ENCODE data around the gene MADCAM1.

The MADCAM1 gene

DNA sequence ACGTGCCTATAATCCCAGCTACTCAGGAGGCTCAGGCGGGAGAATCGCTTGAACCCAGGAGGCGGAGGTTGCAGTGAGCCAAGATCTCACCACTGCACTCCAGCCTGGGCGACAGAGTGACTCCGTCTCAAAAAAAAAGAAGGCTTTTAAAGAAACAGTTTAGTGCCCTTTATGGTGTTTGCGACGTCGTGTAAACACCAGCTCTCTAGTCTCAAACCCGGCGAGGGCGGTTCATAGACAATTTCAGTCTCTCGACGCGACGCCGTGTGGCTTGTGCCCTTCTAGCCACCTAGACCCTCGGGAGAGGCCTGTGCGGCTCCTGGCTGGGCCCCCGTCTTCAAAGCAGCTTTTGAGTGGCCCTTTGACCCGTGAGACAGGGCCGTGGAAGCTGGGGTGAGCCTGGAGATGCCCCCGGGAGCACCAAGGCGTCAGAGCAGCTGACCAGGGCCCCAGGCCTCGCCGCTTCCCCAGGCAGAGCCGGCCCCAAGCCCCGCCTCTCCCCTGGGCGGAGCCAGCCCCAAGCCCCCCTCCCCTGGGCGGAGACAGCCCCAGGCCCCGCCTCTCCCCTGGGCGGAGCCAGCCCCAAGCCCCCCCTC, 5.0 kb upstream of the MADCAM1 start:
- DNase-seq, result no peak

DNA sequence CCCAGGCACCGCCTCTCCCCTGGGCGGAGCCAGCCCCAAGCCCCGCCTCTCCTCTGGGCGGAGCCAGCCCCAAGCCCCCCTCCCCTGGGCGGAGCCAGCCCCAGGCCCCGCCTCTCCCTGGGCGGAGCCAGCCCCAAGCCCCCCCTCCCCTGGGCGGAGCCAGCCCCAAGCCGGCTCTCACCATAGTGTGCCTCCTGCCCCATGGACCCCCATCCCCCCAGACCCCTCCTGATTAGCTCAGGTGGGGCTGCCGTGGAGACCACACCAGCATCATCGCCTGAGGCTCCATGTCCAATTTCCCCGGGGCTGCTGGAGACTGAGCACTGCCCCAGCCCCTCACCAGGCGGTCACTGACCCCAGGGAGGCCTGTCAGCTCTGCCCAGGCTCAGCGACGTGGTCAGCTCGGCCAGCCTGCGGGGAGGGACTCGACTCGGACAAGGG, 4.2 kb upstream of the MADCAM1 start:
- no peak for DNase-seq

DNA sequence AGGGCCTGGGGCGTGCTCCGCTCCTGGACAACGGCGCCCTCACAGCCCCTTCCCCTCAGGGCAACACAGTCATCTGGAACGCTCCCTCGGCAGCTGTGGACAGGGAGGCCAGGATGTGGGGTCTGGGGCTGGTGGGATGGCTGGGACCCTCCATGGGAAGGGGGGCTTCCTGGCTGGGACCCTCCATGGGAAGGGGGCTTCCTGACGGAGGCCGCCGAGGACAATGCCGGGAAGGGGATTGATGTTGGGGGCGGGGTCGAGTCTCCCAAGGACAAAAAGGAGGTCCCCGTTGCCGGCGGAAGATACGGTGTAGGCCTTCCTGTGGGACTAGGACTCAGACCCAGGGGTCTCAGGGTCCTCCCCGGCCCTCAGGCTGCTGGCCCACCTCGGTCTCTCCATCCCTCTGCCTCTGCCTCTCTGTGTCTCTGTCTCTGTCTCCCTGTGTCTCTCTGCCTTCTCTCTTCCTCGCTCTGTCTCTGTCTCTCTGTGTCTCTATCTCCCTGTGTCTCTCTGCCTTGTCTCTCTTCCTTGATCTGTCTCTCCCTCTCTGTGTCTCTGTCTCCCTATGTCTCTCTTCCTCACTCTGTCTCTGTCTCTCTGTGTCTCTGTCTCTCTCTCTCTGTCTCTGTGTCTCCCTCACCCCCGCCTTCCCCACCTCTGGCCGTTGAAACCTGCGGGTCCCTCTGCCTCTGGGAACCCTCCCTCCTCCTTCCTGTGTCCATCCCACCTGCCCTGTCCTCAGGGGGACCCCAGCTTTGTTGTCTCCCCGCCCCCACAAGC, 2.7 kb upstream of the MADCAM1 start:
- no peak for DNase-seq

DNA sequence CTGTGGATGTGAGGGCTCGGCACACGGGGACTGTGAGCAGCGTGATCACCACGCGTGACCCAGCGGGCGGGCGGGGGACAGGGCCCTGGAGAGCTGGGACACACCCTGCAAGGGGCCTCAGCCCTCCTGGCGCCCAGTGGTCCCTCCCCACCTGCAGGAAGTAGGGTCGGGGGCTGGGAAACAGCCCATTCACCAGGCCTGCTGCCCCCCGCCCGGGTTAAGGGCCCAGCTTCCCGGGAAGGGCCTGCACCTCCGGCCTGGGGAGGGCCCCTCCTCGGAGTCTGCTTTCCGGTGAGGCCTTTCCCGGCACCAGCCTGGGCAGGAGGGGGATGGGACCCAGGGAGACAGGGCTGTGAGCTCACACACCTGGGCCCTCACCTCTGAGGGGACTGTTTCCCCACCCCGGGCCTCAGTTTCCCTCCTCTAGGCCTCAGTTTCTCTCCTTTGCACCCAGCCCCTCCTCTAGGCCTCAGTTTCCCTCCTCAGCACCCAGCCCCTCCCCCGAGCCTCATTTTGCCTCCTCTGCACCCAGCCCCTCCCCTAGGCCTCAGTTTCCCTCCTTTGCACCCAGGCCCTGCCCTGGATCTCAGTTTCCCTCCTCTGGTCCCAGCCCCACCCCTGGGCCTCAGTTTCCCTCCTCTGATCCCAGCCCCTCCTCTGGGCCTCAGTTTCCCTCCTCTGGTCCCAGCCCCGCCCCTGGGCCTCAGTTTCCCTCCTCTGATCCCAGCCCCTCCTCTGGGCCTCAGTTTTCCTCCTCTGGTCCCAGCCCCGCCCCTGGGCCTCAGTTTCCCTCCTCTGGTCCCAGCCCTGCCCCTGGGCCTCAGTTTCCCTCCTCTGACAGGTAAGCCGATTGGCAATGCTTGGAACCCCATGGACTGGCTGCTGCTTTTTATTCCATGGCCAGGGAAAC, 1.9 kb upstream of the MADCAM1 start:
- no peak for DNase-seq

DNA sequence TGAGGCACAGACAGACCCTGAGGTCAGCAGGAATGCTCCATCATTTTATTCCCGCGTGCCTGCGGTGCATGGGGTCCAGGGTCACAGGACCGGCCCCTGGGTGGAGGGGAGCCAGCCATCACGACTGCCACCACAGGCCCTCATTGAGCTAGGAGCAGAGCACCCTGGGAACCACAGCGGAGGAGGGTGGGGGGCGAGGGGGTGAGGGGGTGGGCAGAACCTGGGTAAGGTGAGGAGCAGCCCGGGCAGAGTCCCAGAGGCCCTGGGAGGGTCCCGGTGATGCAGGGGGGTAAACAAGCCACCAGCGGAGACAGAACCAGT, 1.2 kb upstream of the MADCAM1 start:
- no peak for DNase-seq

DNA sequence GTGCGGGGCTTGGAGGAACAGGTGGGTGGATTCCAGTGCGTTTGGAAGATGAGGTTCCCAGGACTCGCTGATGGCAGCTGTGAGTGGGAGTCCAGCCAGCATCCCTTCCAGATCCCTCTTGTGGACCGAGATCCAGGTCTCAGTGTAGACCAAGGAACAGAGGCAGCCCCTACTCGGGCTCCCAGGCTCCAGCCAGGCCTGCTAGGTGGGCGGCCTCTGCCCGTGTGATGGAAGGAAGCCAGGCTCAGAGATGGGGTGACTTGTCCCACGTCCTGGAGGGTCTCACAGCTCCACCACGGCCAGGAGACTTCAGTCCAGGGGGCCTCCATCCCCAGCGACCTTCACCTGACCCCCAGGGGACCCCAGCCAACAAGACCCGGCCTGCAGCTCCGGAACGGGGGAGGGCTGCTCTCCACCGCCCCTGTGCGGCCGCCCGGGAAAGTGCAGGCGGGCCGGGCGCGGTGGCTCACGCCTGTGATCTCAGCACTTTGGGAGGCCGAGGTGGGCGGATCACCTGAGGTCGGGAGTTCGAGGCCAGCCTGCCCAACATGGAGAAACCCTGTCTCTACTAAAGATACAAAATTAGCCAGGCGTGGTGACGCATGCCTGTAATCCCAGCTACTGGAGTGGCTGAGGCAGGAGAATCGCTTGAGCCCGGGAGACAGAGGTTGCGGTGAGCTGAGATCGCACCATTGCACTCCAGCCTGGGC, 729 bp upstream of the MADCAM1 start:
- no peak for DNase-seq

DNA sequence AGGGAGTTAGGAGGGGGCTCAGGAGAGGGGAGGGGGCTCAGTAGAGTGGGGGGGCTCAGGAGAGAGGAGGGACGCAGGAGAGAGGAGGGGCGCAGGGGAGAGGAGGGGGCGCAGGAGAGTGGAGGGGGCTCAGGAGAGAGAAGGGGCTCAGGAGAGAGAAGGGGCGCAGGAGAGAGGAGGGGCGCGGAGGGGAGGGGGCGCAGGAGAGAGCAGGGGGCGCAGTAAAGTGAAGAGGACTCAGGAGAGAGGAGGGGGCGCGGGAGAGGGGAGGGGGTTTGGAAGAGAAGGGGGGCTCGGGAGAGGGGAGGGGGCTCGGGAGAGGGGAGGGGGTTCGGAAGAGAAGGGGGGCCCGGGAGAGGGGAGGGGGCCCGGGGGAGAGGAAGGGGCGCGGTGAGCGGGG, 700 bp downstream of the MADCAM1 start:
- no peak for DNase-seq

GRCh38 chr19:497491-497868, 1.2 kb downstream of the MADCAM1 start:
- no peak for DNase-seq

DNA sequence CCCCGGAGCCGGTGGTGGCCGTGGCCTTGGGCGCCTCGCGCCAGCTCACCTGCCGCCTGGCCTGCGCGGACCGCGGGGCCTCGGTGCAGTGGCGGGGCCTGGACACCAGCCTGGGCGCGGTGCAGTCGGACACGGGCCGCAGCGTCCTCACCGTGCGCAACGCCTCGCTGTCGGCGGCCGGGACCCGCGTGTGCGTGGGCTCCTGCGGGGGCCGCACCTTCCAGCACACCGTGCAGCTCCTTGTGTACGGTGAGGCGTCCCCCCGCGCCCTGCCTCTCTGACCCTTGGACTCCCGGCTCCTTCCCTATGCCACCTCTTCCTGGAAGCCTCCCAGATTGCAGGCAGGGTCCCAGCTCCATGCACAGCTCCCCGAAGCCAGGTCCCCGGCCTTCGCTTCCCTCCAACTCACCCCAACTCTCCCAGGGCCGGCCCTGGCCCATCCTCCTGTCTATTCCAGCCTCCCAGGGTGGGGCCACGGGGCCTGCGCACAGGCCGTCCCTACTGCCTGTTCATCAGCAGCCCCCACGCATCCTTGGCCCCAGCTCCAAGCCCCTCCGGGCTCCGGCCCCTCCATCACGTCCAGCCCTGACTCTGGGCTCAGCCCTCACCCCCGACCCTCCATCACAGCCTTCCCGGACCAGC, 1.7 kb downstream of the MADCAM1 start:
- no peak for DNase-seq

GRCh38 chr19:498511-498891, 2.2 kb downstream of the MADCAM1 start:
- DNase-seq, result no peak

DNA sequence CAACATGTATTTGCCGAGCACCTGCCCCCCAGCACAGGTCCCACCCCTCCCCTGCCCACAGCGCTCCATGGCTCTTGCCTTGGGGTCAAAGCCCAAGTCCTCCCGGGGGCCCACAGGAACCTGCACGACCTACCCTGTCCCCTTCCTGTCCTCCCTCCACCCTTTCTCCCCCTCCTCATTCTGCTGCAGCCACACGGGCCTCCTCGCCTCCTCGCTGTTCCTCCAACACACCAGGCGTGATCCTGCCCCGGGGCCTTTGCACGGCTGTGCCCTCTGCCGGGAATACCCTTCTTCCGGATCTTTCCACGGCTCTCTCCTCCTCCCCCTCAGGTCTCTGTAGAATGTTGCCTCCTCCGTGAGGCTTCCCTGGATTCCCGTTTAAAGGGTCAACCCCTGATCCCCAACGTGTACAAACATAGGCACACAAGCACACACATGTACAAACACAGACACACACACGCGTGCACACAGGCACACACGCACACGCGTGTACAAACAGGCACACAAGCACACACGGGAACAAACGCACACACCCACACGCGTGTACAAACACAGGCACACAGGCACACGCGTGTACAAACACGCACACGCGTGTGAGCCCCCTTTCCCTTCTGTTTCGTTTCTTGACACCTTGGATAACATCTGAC, 2.8 kb downstream of the MADCAM1 start:
- no peak for DNase-seq

DNA sequence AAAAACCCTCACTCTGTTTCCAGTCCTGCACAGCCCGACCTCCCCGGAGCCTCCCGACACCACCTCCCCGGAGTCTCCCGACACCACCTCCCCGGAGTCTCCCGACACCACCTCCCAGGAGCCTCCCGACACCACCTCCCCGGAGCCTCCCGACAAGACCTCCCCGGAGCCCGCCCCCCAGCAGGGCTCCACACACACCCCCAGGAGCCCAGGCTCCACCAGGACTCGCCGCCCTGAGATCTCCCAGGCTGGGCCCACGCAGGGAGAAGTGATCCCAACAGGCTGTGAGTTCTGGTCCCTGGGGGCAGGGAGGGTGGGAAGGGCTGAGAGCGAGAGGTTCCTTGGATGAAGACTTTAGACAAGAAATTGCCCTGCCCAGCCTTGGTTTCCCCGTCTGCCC, 5.4 kb downstream of the MADCAM1 start:
- no peak for DNase-seq

GRCh38 chr19:504616-505015, 8.3 kb downstream of the MADCAM1 start:
- no peak for DNase-seq

DNA sequence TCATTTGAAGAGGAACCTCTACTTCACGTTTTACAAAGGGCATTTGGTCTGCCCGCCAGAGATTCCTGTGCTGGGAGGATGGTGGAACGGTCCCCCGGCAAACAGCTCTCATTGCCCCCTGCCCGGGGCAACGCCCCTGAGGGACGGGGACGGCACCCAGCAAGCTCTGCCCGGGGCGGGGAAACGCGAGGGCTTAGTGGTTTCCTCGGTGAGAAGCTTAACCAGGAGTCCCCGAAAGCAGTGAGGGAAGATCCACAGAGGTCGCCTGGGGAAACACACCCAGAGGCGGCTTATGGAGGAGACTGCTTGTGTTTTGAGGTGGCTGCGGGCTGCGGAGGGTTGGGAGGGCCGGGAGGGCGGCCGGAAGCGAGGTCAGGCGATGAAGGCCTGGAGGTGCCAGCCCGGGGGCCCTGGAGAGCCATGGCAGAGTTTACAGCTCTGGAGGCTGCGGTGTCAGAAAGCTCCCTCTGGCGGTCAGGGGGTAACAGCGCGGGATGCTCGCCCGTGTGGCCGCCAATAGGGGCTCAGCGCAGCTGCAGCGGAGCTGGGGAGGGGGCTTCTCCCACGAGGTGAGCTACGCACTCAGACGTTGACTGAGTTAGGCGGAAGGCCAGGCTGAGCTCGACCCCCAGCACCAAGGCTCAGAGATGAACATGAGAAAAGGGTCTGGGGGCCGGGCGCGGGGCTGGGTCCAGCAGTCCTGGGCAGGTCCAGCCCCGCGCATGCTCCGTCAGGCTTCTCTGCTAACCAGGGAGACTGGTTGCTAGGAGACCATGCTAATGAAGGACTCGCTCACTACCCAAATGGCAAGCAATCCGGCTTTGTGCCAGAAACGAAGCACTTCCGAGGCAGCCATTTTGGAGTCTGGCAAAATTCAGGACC, 10.4 kb downstream of the MADCAM1 start:
- peak; percentile 97 for DNase-seq

DNA sequence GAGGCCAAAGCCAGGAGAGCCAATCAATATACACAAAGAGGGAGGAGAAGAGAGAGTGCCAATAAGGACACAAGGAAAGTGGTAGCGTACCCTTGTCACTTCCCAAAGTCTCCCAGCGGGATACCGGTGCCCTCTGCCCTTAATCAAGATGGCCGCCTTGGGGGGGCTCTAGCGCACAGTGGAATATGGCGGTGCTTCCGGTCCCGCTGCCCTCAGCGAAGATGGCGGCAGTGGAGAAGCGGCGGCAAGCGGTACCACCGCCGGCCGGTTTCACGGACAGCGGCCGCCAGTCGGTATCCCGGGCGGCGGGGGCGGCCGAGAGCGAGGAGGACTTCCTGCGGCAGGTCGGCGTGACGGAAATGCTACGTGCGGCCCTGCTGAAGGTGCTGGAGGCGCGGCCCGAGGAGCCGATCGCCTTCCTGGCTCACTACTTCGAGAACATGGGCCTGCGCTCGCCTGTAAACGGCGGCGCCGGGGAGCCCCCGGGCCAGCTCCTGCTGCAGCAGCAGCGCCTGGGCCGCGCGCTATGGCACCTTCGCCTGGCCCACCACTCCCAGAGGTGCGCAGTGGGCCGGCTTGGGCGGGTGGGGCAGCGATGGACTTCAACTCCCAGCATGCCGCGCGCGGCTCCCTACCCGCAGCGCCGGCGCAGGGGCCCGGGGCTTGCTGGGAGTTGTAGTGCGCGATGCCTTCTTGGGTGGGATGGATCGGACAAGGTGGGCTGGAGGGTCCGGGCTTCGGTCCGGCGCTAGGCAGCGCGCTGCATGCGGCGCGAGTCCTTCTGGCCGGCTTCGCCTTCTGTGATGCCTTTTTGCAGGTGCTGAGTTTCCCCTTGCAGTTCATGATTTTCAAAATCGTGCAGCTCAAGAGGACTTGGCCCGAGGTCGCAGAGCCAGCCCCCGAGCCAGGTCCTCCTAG, 11.3 kb downstream of the MADCAM1 start, which contains the start of gene TPGS1:
Gene TPGS1, plus strand, starts transcription at position 212 of the 918 bp plus-strand sequence. Its CDS starts 10 bp downstream, at position 222.
- DNase-seq, result peak; percentile 90

DNA sequence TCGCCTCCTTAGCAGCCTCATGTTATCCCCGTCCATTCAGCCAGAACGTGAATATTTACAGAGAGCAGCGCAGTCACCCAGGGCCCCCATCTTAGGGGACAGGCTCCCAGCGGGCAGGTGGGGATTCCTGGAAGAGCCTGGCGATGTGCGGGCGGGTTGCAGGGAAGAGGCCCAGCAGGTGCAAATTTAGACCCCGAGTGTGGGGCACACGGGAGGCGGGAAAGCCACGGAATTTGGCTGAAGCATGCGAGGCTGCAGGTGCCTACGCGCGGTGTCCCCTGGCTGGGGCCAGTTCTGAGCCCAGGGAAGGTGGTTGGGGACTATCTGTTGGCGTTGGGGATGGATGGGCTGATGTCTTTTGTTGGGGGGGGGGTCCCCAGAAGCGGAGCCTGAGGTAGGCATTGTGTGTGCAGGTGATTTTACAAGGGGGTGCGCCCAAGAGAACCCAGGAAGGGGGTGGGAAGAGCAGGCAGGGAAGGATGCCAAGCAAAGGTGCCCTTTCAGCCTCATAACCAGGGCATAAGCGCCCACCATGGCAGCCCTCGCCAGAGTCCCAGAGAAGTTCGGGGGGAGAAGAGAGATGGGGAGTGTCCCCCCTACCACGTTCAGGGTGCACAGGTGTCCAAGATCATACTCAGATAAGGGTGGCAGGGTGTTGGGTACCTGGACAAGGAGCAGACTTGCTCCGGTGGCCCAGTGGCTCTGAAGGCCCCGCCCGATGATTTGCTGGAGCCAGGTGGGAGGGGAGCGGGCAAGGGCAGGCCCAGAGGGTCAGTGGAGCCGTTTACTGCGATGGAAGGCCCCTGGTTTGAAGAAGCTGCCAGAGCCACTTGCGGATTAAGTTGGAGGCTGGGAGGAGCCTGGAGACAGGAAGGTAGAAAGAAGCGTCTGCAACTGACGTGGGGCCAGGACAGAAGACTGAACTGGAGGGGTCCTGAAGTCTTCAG, 12.2 kb downstream of the MADCAM1 start:
- DNase-seq, result no peak

GRCh38 chr19:510606-511100, 14.4 kb downstream of the MADCAM1 start:
- DNase-seq, result peak; percentile 83

DNA sequence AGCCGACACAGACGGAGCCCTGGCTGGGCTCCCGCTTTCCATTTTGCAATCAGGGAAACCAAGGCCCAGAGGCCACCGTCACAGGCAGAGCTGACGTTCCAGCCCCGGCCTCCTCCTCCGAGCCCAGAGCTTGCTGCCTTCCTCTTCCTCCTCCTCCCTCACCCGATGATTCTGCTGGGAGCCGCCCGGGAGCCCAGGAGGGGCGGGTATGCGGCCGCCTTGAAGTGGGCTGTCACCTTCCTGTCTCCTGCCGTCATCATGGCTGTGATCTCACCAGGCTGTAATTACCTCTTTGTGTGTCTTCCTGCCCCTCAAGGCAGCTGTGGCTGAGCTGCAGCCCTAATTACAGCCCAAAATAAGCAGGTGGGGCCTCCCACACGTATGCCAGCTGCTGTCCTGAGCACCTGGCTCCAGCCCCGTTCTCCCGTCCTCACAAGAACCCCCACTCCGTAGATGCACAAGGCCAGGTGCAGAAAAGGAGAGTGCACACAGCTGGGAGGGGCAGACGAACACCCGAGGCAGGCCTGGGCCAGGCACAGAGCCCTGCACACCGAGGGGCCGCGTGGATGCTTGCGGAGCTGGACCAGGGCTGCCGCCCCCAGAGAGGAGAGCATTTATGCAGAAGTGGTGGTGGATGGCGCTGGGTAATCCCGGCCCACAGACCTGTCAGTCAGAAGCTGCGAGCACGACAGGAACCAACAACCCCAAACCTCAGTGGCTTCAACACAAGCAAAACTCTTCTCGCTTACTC, 15.0 kb downstream of the MADCAM1 start:
- DNase-seq, result no peak

Measured in NK-92 treated with Interleukin-12 subunit alpha and Interleukin-12 subunit beta, amount 100 ng/mL, for 24 hours (cell line).